ENCODE measurements around the gene ARID3A. TPM values are rescaled to one million over a fixed set of nuclear protein-coding genes. Genes with fewer than 3 reads are reported as not detected.

The ARID3A gene
- total and polyA plus RNA-seq, 2 of the 13 experiments (the other 11 are each of a cell fraction or from before 2014, with no cell fraction given) = 71.3 to 77.9 TPM

GRCh38 chr19:934865-935479, 9.1 kb downstream of the ARID3A start (continued):
- TF ChIP-seq AHDC1 (CRISPR knock-in tag; IDR thresholded peaks at IDR 0.05; ENCODE audit: borderline replicate concordance) (peak; percentile 19; the same call in 1 of the 2 replicates), GFI1 (CRISPR knock-in tag; IDR thresholded peaks at IDR 0.05; ENCODE audit: borderline replicate concordance) (peak; percentile 66; the same call in 1 of the 2 replicates), HHEX (CRISPR knock-in tag; IDR thresholded peaks at IDR 0.05) (no peak), ZNF264 (CRISPR knock-in tag; IDR thresholded peaks at IDR 0.05) (0 out of 2 replicates have a peak, but pooled peaks have one; percentile 70), ZNF770 (CRISPR knock-in tag; IDR thresholded peaks at IDR 0.05) (peak; percentile 77), ZNF18 (CRISPR knock-in tag; IDR thresholded peaks at IDR 0.05; ENCODE audit: insufficient replicate concordance) (peak; percentile 61), ZNF574 (CRISPR knock-in tag; IDR thresholded peaks at IDR 0.05) (peak; percentile 84), HNF4G (IDR thresholded peaks at IDR 0.05; ENCODE audit: borderline replicate concordance, low read depth, low read length) (peak; percentile 70; the same call in 1 of the 2 replicates), HNF4G (CRISPR knock-in tag; IDR thresholded peaks at IDR 0.05; ENCODE audit: borderline replicate concordance, low read depth) (peak; percentile 55; the same call in 1 of the 2 replicates), TEAD3 (CRISPR knock-in tag; optimal IDR thresholded peaks at IDR 0.05; ENCODE audit: borderline replicate concordance) (peak; percentile 84), ZNF432 (CRISPR knock-in tag; IDR thresholded peaks at IDR 0.05; ENCODE audit: borderline replicate concordance) (no peak), SAP130 (CRISPR knock-in tag; IDR thresholded peaks at IDR 0.05; ENCODE audit: low read depth) (peak; percentile 99), FUBP1 (CRISPR knock-in tag; IDR thresholded peaks at IDR 0.05; ENCODE audit: borderline replicate concordance) (no peak), ZNF20 (CRISPR knock-in tag; IDR thresholded peaks at IDR 0.05) (0 out of 2 replicates have a peak, but pooled peaks have one; percentile 41)

Data from HepG2 (cell line).